Tibial nerve (tissue), 4 donors: Measurements from ENCODE around the gene KIAA0232. TPM values are rescaled to one million over a fixed set of nuclear protein-coding genes. Genes with fewer than 3 reads are reported as not detected.

Source experiments
- DNase-seq, 2 donors: peaks; one replicate each; pipeline ENCODE4 v3.0.0-alpha.2; 2019; ENCODE audit warnings: low spot score in 2 of 2
- H3K27ac ChIP-seq, 4 donors: fragments of 200-600 bp; sonication (generic) in 3 of 4; one replicate each; pipeline ENCODE4 v1.5.1; 2017 to 2019; ENCODE audit warnings: mild to moderate bottlenecking in 1 of 4
- H3K27me3 ChIP-seq, 2 donors: fragments of 200-600 bp; sonication (generic) in 1 of 2; one replicate each; pipeline versions ENCODE4 v1.5.1 to v1.6.0; 2017 to 2019
- H3K36me3 ChIP-seq, 3 donors: fragments of 200-600 bp; sonication (generic); one replicate each; pipeline ENCODE4 v1.5.1; 2018 to 2019
- H3K4me1 ChIP-seq, 4 donors: fragments of 200-600 bp; sonication (generic) in 3 of 4; one replicate each; pipeline ENCODE4 v1.5.1; 2017 to 2019
- H3K4me3 ChIP-seq, 4 donors: fragments of 200-600 bp; sonication (generic) in 3 of 4; one replicate each; pipeline ENCODE4 v1.5.1; 2017 to 2019; ENCODE audit warnings: mild to moderate bottlenecking in 1 of 4, moderate library complexity in 1 of 4
- H3K9me3 ChIP-seq, 4 donors: fragments of 200-600 bp; sonication (generic) in 3 of 4; one replicate each; pipeline ENCODE4 v1.5.1; 2017 to 2019
- EP300 ChIP-seq, 2 donors: sonication (generic); formaldehyde crosslinking; IDR thresholded peaks; one replicate each; pipeline ENCODE4 v1.6.1; 2017; ENCODE audit warnings: antibody characterized with exemption in 2 of 2, mild to moderate bottlenecking in 1 of 2
- POLR2A ChIP-seq, 2 donors: fragments of 450-650 bp; IDR thresholded peaks; one replicate each; pipeline ENCODE4 v1.6.1; 2017; ENCODE audit warnings: antibody characterized with exemption in 2 of 2, mild to moderate bottlenecking in 2 of 2, moderate library complexity in 2 of 2
- WGBS, 2 donors: methylation state at CpG; one replicate each; pipeline ENCODE4 v1.1.5; 2018; 5-methylcytosine and 5-hydroxymethylcytosine counted together
- total RNA-seq, 4 donors: library from RNA; depleted of rRNA; stranded (reverse); fragments of >200 nt; gene quantifications; one replicate each; pipeline ENCODE4 v1.1.0, GENCODE V29; 2016
- TF ChIP-seq, protein P1 (sequence below), 5 experiments: fragments of 200-600 bp in 3 of 5; fragments of 450-650 bp in 2 of 5; sonication (generic) in 3 of 5; IDR thresholded peaks; one replicate each; pipeline ENCODE4 v1.5.1; 2016 to 2019; ENCODE audit warnings: antibody characterized with exemption in 5 of 5, mild to moderate bottlenecking in 3 of 5, moderate library complexity in 2 of 5

Gene KIAA0232
- total RNA-seq, 4 donors from 2014 or later, result 36.7 to 57.7 (median 47.0) TPM

DNA sequence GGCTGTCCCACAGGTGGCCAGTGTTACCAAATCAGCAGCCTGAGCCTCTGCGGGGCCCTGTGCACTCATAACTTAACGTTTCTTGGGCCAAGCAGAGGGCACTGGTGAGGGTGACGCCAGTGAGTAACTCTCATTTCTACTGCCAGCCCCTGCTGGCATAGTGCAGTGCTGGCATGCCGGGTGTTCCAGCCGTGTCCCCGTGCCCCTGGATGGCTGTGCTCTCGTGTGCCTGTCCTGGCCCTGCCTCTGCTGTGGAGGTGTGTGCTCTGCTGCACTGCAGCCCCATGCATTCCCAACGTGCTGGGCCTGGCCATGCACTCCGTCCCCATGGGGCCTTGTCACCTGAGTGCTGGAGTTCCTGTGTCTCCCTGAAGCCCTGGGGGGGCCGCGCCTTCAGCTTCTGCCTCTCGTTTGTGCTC, 141.8 kb downstream of the KIAA0232 start:
- no peaks in the 10 kb centered on the region for H3K9me3 ChIP-seq
- peak overlapping the region in 1 of 4 donors; percentile 50 for H3K27ac ChIP-seq
- WGBS, 2 donors, result 89 to 90% methylated on average over 12 of the region's 12 CpGs
- H3K4me3 ChIP-seq, result no peak overlapping the region
- peaks cover 0 to 57% (median 30%) of the 10 kb centered on the region in 4 donors for H3K4me1 ChIP-seq
- H3K27me3 ChIP-seq, result no peaks in the 10 kb centered on the region
- peaks cover 0 to 34% (median 10%) of the 10 kb centered on the region in 3 donors for H3K36me3 ChIP-seq
- no peak for DNase-seq
- TF ChIP-seq EP300 (IDR thresholded peaks at IDR 0.05) (no peak), POLR2A (IDR thresholded peaks at IDR 0.05) (no peak)
- TF ChIP-seq, protein P1, sequence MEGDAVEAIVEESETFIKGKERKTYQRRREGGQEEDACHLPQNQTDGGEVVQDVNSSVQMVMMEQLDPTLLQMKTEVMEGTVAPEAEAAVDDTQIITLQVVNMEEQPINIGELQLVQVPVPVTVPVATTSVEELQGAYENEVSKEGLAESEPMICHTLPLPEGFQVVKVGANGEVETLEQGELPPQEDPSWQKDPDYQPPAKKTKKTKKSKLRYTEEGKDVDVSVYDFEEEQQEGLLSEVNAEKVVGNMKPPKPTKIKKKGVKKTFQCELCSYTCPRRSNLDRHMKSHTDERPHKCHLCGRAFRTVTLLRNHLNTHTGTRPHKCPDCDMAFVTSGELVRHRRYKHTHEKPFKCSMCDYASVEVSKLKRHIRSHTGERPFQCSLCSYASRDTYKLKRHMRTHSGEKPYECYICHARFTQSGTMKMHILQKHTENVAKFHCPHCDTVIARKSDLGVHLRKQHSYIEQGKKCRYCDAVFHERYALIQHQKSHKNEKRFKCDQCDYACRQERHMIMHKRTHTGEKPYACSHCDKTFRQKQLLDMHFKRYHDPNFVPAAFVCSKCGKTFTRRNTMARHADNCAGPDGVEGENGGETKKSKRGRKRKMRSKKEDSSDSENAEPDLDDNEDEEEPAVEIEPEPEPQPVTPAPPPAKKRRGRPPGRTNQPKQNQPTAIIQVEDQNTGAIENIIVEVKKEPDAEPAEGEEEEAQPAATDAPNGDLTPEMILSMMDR (IDR thresholded peaks at IDR 0.05), result no peak

DNA sequence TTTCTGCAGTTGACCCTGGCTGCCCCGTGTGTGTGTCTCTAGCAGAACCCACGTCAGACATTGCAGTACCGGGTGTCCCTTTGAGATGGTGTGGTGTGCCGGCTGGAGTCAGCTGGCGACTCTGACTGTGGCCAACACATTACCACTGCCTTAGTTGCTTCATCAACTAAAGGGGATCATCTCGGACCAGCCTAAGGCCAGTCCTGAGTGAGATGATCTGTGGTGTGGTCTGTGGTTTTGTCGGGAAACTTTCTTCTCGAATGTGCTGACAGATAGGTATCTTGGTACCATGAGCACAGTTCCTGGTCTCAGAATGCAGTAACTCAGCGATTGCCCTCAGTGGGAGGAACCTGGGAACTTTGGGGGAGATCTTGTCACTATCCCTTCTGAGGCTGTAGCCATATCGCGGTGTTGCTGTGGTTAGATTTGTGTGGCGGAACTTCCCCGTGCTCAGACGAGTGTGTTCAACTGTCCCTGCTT, 142.9 kb downstream of the KIAA0232 start:
- TF ChIP-seq POLR2A (IDR thresholded peaks at IDR 0.05), result no peak
- peak in 1 of 2 donors; percentile 66 for TF ChIP-seq EP300 (IDR thresholded peaks at IDR 0.05)
- TF ChIP-seq, protein P1 (IDR thresholded peaks at IDR 0.05), result no peak

DNA sequence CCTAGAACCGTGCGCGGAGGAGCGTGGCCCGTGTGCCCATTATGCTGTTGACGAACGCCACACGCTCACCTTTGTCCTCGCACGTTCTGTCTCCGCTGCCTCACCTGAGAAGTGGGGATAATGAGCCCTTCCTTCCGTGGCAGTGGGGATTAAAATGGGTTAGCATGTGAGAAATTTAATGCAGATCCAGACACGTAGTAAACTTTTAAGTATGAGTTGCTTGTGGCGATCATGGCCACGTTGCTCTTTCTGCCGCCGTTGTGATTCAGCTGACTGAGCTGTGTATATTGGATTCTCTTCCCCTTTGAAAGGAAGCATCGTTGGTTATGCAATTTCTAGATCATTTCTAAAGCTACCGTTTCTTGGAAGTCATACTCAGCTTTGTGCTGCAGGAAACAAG, 143.6 kb downstream of the KIAA0232 start:
- 88% methylated on average over 19 of the region's 19 CpGs for WGBS, 2 donors
- peak in 1 of 2 donors; percentile 56 for TF ChIP-seq EP300 (IDR thresholded peaks at IDR 0.05)
- no peak for TF ChIP-seq POLR2A (IDR thresholded peaks at IDR 0.05)
- Histone ChIP-seq H3K9me3 (no peaks in the 10 kb centered on the region), H3K27me3 (no peaks in the 10 kb centered on the region), H3K4me3 (no peak overlapping the region), H3K4me1 (peaks cover 0 to 62% (median 40%) of the 10 kb centered on the region in 4 donors), H3K36me3 (peaks cover 0 to 34% (median 10%) of the 10 kb centered on the region in 3 donors), H3K27ac (peak overlapping the region in 2 of 4 donors; percentile 54 to 64)
- no peak for DNase-seq

More for the DNA sequence above, 142.9 kb downstream of the KIAA0232 start:
- H3K27ac ChIP-seq, result peak overlapping the region in 2 of 4 donors; percentile 54 to 64
- no peaks in the 10 kb centered on the region for H3K9me3 ChIP-seq
- 80 to 88% methylated on average over 13 to 14 of the region's 14 CpGs for WGBS, 2 donors
- H3K27me3 ChIP-seq, result no peaks in the 10 kb centered on the region
- no peak overlapping the region for H3K4me3 ChIP-seq
- H3K4me1 ChIP-seq, result peaks cover 0 to 61% (median 37%) of the 10 kb centered on the region in 4 donors
- H3K36me3 ChIP-seq, result peaks cover 0 to 34% (median 10%) of the 10 kb centered on the region in 3 donors
- no peak for DNase-seq

DNA sequence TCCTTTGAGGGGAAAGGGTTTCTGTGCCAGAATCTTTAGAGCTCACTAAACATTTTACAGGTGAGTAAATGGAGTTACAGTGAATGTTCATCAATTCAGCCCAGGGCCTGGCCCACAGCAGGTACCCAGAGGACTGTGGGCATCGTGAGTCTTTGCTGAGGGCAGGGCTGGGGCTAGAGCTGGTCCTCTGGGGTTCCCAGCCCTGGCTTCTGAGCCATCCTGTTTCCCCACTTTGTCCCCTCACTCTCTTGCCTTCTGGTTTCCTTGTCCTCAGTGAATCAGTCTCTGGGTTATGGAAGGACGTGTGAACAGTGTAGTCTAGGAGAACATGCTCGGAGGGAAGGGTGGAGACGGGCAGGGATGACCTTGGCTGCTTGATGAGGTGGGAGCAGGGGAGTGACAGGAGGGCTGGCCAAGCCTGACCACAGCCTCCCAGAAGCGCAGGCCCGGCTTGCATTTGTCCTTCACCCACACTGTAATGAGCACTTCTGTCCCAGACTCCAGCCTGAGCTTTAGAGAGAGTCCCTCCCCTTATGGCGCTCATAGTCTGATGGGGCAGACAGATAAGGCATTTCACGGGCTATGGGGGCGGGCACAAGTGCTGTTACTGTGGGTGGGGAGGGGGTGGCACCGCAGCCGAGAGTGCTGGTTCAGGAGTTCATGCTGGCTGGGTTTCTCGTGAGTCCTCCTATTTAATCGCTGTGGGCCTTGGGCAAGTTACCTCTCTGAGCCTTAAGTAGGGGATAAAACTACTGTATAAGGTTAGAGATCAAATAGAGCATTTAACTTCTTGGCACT, 144.4 kb downstream of the KIAA0232 start:
- DNase-seq, result no peak
- TF ChIP-seq EP300 (IDR thresholded peaks at IDR 0.05) (peak in 1 of 2 donors; percentile 14), POLR2A (IDR thresholded peaks at IDR 0.05) (no peak)
- TF ChIP-seq, protein P1 (IDR thresholded peaks at IDR 0.05), result no peak
- no peaks in the 10 kb centered on the region for H3K27me3 ChIP-seq
- H3K27ac ChIP-seq, result peak overlapping the region; percentile 23 to 64 (median 50)
- no peaks in the 10 kb centered on the region for H3K9me3 ChIP-seq
- peaks cover 0 to 34% (median 10%) of the 10 kb centered on the region in 3 donors for H3K36me3 ChIP-seq
- H3K4me1 ChIP-seq, result peaks cover 0 to 70% (median 42%) of the 10 kb centered on the region in 4 donors
- WGBS, 2 donors, result 31 to 43% methylated on average over 12 to 13 of the region's 13 CpGs
- no peak overlapping the region for H3K4me3 ChIP-seq

DNA sequence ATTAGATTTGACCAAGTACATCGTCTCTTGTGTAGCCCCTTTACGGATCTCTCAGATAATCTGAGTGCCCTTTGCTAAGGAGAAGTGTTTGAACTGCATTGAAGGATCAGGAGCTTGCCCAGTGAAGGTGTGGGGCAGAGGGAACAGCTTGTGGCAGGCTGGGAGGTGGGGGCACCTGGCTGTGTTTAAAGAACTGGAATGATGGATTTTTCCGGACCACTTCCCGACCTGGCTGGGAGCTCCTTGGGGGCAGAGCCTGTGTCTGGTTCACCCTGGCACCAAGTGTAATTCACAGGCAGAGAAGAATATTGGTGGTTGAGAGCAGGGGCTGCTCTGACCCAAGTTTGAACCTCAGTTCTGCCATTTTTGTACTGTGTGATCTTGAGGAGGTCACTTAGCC, 145.6 kb downstream of the KIAA0232 start:
- Histone ChIP-seq H3K27me3 (no peaks in the 10 kb centered on the region), H3K27ac (peak overlapping the region in 2 of 4 donors; percentile 47 to 64)

More for the DNA sequence above, 145.6 kb downstream of the KIAA0232 start:
- no peak for DNase-seq
- Histone ChIP-seq H3K4me1 (peaks cover 0 to 81% (median 44%) of the 10 kb centered on the region in 4 donors), H3K4me3 (no peak overlapping the region), H3K9me3 (no peaks in the 10 kb centered on the region), H3K36me3 (peaks cover 0 to 31% (median 10%) of the 10 kb centered on the region in 3 donors)
- TF ChIP-seq EP300 (IDR thresholded peaks at IDR 0.05) (no peak), POLR2A (IDR thresholded peaks at IDR 0.05) (no peak)
- TF ChIP-seq, protein P1 (IDR thresholded peaks at IDR 0.05), result no peak
- WGBS, 2 donors, result 93 to 94% methylated on average over 4 of the region's 4 CpGs
